ENCODE results near the gene HHAT.
A peak's percentile ranks its signal among the peaks of the same experiment; 100 is the strongest.

The HHAT gene

DNA sequence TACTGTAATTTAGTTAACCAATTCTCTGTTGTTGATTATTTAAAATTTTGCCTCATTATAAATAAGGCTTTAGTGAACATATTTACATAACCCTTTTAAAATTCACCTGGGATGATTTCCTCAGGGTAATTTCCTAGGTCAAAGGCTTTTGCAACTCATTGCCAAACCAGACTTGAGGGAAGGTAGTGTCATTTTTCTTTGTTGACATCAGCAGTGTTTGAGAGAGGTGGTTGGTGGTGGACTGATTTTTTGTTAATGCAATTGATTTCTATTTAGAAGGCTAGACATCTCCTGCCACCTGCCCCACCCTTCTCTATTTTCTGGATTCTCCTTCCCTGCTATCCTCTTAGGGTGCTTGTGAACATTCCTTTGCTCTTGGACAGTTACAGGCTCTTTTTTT lies 116.8 kb downstream of the HHAT start:
- DNase-seq (ENCODE audit: low read depth): no peak

DNA sequence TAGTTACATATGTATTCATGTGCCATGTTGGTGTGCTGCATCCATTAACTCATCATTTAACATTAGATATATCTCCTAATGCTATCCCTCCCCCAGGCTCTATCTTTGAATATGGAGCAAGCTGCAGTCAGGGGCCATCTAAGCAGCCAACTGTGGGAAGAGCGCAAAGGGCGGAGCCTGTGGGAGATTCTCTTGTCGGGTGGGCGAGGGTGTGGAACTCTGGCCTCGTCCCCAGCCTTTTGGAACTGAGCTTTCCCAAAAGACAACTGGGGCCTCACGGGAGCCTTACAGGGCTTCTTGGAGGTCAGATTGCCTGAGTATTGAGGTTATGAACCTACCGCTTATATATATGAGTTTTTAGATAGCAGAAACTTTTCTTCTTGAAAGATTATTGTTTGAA lies 117.2 kb downstream of the HHAT start:
- DNase-seq (ENCODE audit: low read depth): no peak

DNA sequence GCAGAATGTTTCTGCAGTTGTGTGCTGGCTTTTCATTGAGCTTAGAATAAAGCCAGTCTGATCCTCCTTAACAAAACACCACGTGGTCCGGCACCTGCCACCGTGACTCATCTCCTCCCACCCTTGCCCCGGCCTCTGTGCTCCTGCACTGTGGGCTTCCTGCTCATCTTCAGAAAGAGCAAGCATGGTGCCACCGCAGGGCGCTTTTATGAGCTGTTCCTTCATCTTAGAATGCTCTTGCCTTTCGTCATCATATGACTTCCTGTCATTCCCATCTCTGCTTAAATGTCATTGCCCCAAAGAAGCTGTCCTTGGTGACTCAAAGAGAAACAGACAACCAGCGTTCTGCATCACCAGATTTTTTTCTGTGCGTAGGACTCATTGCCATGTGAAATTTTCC lies 117.8 kb downstream of the HHAT start:
- peak; percentile 9 for DNase-seq (ENCODE audit: low read depth)

DNA sequence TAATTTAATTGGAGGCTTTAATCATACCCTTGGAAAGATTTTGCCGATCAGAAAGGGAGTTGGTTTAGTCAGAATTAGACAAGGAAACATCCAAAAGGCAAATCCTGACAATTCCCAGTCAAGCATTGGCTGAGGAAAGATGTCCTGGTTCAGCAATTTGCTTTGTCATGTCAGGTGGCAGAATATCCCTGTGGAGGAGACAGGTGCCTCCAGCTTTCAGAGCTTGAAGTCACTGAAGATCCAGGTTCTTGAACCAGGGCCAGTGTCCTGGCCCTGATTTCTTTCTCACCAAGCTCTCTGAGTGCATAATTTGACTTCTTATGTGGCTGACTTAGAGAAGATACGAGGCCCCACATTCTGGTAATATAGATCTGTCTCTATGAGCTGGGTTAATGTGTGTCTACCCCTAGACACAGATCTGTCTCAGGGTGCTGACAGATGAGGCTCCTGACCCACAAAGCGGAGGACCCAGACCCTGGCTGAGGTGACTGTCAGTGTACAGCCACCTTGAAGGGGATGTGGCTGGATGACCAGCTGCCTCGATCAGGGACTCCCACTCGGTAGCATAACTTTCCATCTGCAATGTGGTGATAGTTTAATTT lies 118.9 kb downstream of the HHAT start:
- DNase-seq (ENCODE audit: low read depth): no peak

DNA sequence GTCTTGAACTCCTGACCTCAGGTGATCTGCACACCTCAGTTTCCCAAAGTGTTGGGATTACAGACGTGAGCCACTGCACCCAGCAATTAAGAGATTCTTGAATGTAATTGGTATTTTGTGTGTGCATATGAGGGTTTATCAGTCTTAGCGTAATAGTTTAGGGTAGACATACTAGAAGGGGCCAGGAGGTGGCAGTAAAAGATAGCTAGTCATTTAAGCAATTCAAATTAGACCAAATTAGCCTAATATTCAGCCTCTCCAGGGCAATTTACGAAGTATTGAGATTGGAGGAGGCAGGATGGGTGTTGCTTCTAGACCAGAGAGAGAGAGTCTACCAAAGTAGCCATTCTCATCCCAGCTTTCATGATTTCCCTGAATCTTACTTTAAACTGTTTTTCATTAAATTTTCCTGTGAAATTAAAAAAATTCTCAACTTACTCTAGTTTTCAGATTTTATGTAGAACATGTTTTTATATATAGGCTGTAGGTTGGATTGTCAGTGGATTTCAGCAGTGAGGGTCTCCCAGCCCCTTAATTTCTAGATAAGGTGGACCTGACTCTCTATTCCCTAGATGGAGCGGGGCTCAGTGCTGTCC lies 119.7 kb downstream of the HHAT start:
- peak; percentile 59 for DNase-seq (ENCODE audit: low read depth)

DNA sequence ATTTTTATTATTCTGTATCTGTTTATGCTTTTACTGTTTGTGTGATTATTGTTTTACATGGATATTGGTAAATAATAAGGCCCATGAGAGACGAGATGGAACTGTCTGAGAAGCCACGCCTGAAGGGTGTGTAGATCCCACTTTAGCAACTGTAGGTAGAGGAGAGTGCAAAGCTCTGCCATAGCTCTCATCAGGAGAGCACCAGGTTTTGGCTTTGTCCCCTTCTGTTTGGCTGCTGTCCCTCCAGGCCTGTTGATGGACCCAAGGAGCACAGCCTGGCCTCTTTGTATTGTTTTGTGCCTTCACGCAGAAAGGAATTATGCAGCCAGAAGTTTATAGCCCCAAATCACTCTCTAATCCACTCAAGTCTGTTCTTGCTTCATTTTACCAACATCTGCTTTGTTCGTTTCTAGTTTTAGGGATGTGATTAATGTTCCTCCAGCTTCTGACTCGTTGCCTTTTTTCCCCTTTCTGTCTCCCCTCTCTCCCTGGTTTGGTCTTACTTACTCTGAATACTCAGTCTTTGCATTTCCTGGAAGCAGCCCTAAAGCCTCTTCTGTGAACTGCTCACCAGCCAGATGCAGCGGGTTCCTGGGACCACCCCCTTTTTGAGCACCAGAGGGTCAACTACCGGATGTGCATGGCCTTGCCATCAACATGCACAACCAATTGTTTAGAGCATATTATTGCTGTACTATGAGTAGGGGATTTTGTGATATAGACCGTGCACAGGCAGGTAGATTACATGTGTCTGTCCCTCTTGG lies 127.3 kb downstream of the HHAT start:
- DNase-seq (ENCODE audit: low read depth): no peak

DNA sequence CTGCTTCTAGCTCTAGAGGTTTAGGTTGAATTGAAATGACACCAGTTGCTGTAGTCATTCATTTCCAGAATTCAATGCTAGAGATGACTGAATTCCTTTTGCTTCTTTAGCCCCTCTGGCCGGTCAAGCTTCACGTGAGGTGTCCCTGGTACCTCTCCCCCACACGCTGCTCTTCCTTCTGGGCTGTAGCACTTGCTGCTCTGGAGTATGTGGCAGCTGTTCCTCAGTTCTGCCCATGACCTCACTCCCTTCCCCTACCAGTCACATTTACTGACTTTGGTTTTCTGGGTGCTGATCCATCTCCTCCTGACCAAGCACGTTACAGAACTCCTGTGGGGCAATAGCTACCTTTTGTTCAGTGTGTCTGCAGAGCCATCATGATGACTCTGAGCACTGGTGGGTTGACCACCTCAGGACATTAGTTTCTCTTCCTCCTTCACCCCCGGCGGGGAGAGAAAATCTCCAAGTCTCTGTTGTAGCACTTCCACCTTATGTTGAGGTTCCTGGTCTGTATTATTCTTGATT lies 128.1 kb downstream of the HHAT start:
- no peak for DNase-seq (ENCODE audit: low read depth)

DNA sequence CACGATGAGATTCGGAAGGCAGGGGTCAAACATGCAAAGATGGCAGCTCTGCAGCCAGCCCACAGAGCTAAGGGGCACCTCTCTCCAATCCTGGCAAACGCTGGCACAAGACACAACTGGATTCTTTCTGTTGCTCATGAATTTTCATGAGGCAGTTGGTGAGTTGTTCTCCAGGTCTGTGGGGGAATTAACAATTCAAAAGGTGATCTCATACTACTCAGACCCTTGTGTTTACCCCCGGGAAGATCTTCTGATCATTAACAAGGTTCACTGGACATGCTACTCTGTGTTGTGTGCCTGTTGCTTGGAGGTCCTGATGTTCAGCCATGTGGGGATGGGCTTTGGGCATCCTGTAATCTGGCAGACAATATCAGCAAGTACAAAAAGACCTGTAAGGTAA lies 128.9 kb downstream of the HHAT start:
- no peak for DNase-seq (ENCODE audit: low read depth)

DNA sequence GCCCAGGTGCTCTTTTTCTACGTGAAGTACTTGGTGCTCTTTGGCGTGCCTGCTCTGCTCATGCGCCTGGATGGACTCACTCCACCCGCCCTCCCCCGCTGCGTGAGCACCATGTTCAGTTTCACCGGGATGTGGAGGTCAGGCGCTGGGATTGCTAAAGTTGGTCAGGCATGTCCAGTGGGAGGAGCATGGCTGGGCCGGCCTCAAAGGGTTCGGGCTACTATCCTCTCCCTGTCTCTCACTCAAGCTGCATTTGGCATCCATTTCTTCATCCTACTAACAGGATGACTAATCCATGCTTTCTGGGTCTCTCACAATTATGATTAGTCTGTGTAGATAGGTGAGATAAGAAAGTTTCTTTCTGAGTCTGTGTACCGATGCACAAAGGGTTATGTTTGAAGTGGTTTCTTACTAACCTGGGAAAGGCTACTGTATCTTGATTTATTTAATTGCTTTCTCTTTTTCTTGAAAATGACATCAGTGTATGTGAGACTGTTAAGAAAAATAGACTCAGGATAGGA lies 135.9 kb downstream of the HHAT start:
- no peak for DNase-seq (ENCODE audit: low read depth)

DNA sequence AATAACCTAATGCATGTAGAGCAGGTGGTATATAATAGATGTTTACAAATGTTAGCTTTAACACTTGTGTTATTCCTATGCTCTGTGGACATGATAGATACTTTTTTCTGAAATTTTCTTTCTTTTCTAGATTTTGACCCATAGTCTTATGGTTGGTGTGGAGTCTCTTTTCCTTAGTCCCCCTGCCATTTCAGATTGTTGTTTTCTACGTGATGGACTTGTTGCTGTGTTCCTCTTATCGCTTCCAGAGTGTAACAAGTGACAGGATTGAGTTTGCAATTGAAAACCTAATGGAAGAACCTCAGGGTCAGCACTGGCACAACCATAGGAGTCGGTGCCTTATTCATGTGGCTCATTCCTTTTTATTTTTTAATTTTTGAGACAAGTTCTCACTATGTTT lies 136.4 kb downstream of the HHAT start:
- DNase-seq (ENCODE audit: low read depth): no peak

DNA sequence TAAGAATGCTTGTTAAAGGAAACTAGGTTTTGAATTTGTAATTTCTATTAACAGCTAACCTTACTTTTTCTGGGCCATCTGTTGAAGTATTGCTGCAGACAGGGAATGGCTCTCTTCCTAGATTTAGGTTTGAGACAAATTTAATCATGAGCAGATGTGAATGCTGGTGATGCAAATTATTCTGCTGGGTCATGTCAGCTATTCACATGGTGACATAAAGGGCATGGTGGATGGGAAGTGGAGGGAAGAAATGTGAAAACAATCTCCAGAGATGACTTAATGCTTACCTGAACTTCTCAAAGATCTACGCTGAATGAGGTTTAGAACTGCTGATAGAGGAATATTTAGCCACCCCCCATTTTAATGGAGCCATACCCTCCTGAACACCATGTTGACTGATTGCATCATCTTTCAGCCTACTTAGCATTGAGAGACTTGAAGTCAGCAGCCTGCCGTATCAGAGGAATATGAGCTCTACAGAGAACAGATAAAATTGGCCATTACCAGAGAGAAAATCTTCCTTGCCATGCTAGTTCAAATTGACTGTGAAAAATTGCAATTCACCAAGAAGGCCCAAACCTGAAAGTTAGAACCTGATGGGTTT lies 138.8 kb downstream of the HHAT start:
- DNase-seq (ENCODE audit: low read depth): no peak

DNA sequence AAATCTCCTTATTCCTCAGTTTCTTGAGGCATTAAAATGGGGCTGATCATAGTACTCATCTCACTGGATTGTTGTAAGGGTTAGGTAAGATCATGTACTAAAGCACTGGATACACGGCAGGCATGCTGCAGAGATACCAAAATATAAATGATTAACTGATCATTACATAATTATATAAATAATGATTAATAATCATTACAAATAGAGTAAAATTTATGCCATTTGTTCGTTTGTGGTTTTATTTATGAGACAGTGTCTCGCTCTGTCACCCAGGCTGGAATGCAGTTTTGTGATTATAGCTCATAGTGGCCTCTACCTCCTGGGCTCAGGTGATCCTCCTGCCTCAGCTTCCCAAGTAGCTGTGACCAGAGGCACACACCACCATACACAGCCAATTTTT lies 140.7 kb downstream of the HHAT start:
- DNase-seq (ENCODE audit: low read depth): no peak

DNA sequence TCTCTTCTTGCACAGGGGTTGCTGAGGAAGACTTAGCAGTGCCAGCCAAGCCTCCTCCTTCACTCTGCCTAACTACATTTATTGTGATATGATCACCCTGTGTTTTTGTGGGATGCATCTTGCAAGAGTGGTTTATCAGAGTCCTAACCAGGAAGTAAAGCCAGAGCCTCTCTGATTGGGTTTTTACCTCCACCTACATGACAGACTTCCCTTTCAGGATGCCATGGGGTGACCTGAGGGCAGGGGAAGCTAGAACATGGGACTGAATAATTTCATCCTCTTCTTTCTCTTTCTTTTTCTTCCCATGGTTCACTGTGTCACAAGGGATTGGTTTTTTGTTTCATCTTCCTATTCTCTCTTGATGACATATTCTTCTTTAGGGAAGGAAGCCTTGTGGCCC lies 146.6 kb downstream of the HHAT start:
- no peak for DNase-seq (ENCODE audit: low read depth)

DNA sequence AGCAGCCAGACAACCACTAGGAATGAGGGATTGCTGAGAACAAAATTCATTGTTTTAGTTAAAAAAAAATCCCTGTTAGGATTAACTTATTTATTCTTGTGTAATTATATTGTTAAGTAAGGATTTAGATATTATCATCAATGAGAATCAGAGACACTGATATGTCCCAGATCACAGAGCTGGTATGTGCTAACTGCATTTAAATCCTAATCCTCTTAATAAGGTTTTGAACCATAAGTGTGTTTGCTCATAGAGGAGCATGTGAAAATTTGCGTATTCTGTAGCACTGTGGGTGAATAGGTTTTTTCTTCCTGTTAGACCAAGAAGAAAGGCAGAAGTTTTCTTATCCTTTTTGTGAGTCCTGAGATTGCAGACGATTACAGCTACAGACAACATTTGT lies 147.1 kb downstream of the HHAT start:
- DNase-seq (ENCODE audit: low read depth): no peak

DNA sequence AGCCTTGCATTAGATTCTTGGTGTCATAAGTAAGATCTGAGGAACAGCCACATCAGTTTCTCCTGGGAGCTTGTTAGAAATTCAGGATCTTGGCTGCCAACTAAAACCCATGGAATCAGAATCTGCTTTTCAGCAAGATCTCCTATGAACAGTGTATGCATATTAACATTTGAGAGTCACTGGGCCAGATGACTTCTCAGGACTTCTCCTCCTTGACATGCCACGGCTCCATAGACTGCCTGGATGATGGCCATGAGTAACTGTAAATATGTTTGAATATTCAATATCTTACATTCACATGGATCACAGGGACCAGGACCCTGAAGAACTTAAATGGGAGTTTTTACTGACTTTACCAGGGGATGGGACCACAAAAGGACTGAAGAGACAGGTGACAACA lies 148.0 kb downstream of the HHAT start:
- DNase-seq (ENCODE audit: low read depth): no peak

DNA sequence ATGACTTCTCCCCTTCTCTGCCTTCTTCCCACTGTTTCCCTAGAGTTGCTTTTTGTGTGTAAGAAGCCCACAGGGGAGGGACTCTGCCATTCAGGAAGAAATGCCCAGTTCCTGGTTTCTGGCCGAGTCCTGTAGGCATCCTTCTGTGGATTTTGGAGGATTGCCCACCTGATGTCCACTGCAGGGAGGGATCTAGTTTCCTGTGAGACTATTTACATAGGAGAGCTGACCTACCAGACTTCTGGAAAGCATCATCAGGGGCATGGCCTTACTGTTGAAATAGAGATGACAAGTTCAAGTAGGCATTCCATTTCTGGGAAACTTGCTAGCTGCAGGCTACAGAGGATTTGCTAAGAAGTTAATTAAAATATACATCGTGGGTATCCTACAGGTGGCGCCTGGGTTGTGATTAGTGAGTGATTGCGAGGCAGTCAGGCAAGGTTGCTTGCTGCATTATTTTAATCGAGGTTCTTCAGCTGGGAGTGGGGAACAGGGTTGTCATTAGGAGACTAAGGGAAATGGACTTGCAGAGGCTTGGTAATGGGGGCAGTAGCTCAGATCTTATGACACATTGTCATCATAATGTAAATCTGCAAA lies 148.7 kb downstream of the HHAT start:
- no peak for DNase-seq (ENCODE audit: low read depth)

DNA sequence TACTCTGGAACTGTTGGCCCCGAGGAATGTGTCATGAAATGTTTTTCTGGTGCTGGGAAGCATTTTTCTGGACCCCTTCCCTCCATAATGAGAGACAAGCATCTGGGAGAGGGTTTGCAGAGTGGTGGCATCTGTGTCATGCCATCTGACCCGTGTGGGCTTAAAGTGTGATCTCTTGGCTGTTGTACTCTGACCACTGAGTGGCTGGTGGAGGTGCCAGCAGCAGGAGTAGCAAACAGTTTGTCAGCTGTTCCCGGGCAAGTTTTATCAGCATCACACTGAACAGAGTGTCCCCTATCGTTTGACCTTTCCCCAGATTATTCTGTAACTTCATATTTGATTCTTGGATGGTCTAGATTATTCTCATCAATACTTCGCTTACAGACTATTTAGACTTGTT lies 150.1 kb downstream of the HHAT start:
- no peak for DNase-seq (ENCODE audit: low read depth)

DNA sequence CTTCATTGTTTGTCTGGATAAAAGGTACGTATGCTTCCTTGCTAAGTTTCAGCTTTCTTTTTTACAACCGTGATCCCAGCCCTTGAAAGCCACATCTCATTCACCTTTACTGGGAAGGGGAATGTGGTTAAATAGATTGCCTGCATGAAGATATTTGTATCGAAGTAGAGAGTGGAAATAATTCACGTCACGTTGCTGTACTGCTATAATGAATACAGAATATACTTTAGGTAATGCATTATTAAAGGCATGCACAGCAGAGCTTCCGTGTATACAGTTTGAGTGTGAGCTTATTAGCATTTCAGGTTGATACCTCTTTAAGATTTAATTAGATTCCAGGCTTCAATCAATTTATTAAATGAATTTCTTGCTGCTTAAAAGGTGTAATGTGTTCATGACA lies 153.8 kb downstream of the HHAT start:
- no peak for DNase-seq (ENCODE audit: low read depth)

DNA sequence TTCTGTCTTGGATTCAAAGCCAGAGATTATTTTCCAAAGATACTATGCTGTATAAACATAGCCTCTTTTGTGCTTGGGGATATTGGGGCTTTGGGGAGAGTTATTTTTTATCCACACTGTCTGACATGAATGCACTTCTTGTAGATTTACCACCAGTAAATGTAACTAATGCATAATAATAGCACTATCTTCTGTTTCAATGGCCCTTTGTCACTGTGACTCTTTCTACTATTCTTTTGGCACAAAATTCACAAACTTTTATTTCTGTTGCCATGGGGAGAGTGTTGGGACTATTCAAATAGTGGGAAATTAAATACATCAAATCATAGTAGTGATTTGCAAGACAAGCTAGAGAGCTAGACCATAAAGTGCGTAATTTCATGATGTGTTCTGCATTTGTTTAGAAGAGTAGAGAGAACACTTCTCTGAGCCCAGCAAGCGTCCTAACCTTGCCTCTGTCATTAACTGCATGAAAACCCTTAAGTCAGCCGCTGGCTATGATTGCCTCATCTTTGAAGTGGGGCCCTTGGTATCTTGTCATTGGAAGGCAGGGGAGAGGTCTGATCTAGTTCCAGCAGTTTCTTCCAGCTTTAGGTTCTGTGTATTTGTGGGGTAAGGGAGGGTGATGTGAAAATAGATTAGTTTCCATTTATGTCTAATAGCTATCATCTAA lies 154.4 kb downstream of the HHAT start:
- DNase-seq (ENCODE audit: low read depth): no peak

DNA sequence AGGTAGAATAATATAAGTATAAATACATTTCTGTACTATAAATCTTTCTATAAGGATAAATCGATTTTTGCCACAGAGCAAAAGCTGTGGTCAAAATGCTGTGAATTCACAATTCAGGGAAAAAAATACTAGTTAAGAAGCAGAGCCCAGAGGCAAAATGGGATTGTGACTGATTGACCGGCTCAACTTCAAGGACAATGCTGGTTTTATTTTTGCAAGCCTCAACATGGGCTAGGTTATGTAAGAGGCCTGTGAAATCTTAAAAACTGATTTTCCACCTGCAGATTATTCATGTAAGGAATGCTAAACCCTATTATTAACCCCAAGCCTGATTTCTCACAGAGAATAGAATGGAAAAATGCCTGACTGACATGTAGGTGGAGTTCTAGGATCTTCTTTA lies 155.1 kb downstream of the HHAT start:
- no peak for DNase-seq (ENCODE audit: low read depth)

DNA sequence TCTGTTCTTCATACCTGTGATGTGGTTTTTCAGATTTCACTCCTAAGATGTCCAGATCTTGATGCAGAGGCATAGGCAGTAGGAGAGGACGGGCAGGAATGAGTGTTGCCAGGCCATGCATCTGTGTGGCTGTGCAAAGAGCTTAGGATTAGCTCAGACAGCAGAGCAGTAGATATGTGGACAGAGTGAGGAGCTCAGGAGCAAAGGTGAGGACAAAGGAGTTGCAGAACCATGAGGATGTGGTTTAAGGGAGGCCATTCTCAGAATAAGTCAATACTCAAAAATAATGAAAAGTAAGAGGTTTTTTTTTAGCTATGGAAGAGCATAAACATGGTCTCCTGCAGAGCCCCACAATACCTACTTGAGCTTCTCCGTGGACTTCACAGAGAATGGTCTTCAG lies 158.3 kb downstream of the HHAT start:
- DNase-seq (ENCODE audit: low read depth): no peak

DNA sequence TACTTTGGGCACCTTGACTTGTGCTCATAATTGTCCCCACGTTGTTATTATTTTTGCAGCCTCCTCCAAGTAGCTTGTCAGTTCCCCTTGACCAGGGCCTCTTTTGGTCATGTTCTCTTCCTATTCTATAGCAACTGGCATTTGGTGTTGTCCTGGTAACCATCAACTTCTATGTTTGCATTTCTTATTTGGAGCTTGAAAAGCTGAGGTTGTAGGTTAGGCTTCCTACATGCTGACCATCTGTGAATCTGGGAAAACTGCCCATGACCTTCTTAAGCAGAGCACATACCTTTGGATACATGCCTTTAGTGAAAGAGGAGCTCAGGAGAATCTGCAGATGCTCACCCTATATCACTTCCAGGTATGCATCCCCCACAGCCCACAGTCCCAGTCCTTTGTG lies 160.8 kb downstream of the HHAT start:
- no peak for DNase-seq (ENCODE audit: low read depth)

Data from iris pigment epithelial cell (primary cell).